ENCODE data around the gene EIF4EBP2.

The EIF4EBP2 gene

GRCh38 chr10:70367195-70367796 lies 36.6 kb upstream of the EIF4EBP2 start:
- Histone ChIP-seq H3K36me3 (ENCODE audit: control insufficient read depth, insufficient read depth, low read length) (no peaks in the 10 kb centered on the region), H3K4me3 (ENCODE audit: low read depth, low read length) (no peak overlapping the region), H3K4me1 (ENCODE audit: control insufficient read depth, insufficient read depth, low read length) (peaks cover 11% of the 10 kb centered on the region), H3K27me3 (ENCODE audit: control insufficient read depth, insufficient read depth, low read length) (no peaks in the 10 kb centered on the region), H3K9me3 (ENCODE audit: control insufficient read depth, insufficient read depth, low read length) (no peaks in the 10 kb centered on the region), H3K9ac (ENCODE audit: low read depth, low read length) (no peak overlapping the region)

DNA sequence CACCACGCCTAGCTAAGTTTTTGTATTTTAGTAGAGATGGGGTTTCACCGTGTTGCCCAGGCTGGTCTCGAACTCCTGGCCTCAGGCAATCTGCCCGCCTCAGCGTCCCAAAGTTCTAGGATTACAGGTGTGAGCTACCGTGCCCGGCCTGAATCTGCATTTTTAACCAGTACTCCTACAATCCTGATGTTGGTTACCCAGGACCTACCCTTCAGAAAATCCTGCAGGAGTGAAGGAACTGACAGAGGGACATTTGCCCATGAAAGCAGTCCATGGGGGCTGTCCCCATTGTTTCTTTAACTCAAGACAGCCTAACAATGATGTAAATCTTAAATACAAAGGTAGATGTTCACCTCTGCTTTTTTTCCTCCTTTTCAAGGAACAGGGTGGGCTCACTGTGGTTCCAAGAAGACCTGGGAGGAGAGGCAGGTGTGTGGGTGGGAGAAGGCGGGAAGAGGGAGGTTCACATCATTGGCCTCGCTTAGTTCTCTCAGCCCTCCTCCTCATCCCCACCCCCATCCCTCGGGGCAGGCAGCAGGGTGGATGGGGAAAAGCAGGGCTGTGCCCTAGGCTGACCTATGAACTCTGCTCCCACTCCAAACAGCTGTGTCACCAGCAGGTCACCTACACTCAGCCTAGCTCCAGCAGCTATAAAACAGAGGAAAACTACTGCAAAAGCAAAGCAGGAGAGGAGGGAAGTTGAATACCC lies 35.0 kb upstream of the EIF4EBP2 start:
- H3K4me3 ChIP-seq (ENCODE audit: low read depth, low read length) = no peak overlapping the region
- peaks cover 11% of the 10 kb centered on the region for H3K4me1 ChIP-seq (ENCODE audit: control insufficient read depth, insufficient read depth, low read length)
- H3K27me3 ChIP-seq (ENCODE audit: control insufficient read depth, insufficient read depth, low read length) = no peaks in the 10 kb centered on the region
- peaks cover 3% of the 10 kb centered on the region for H3K36me3 ChIP-seq (ENCODE audit: control insufficient read depth, insufficient read depth, low read length)
- H3K9ac ChIP-seq (ENCODE audit: low read depth, low read length) = no peak overlapping the region
- H3K9me3 ChIP-seq (ENCODE audit: control insufficient read depth, insufficient read depth, low read length) = no peaks in the 10 kb centered on the region

DNA sequence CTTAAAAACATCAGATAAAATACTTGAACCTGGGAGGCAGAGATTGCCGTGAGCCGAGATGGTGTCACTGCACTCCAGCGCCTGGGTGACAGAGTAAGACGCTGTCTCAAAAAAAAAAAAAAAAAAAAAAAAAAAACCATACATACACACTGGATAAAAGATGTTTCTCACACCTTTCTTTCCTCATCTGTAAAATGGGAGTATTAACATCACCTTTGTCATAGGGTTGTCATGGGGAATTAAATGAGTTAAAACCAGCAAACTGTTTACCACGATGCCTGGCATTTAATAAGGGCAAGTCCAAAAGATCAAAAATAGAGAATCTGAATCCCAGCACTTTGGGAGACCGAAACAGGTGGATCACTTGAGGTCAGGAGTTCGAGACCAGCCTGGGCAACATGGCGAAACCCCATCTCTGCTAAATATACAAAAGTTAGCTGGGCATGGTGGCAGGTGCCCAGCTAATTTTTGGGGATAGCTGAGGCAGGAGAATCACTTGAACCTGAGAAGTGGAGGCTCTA lies 34.4 kb upstream of the EIF4EBP2 start:
- Histone ChIP-seq H3K4me1 (ENCODE audit: control insufficient read depth, insufficient read depth, low read length) (peaks cover 8% of the 10 kb centered on the region), H3K9ac (ENCODE audit: low read depth, low read length) (no peak overlapping the region), H3K4me3 (ENCODE audit: low read depth, low read length) (no peak overlapping the region), H3K36me3 (ENCODE audit: control insufficient read depth, insufficient read depth, low read length) (peaks cover 3% of the 10 kb centered on the region), H3K27me3 (ENCODE audit: control insufficient read depth, insufficient read depth, low read length) (no peaks in the 10 kb centered on the region), H3K9me3 (ENCODE audit: control insufficient read depth, insufficient read depth, low read length) (no peaks in the 10 kb centered on the region)

DNA sequence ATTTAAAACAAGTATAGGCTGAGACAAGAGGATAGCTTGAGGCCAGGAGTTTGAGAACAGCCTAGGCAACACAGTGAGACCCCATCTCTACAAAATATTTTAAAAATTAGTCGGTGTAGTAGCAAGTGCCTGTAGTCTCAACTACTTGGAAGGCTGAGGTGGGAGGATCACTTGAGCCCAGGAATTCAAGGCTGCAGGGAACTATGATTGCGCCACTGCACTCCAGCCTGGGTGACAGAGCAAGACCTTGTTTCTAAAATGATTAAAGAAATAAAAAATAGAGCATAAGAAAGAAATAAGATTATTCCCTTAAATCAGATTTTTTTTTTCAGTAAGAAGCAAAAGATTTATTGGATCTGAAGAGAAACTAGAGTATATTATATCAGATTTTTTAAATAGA lies 33.2 kb upstream of the EIF4EBP2 start:
- Histone ChIP-seq H3K27me3 (ENCODE audit: control insufficient read depth, insufficient read depth, low read length) (no peaks in the 10 kb centered on the region), H3K9me3 (ENCODE audit: control insufficient read depth, insufficient read depth, low read length) (no peaks in the 10 kb centered on the region), H3K4me3 (ENCODE audit: low read depth, low read length) (no peak overlapping the region), H3K9ac (ENCODE audit: low read depth, low read length) (no peak overlapping the region), H3K36me3 (ENCODE audit: control insufficient read depth, insufficient read depth, low read length) (peaks cover 3% of the 10 kb centered on the region), H3K4me1 (ENCODE audit: control insufficient read depth, insufficient read depth, low read length) (peaks cover 8% of the 10 kb centered on the region)

DNA sequence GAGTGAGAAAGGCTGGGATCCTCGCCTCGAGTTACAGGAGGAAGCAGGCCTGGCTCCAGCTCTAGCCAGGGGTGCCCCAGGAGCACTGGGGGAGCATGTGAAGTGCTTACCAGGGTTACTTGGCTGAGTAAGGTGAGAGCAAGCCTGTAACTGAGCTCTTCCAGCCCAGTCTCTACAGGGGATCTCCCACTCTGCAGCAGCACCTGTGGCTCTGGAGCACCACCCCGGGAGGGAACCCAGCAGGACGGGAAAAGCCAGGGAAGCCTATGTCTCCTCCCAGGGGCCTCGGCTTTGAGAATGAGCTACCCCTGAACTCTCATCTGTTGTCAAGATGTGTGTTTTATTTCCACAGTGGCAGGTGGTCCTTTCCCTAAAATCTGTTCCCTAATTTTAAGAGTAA lies 32.1 kb upstream of the EIF4EBP2 start:
- H3K9ac ChIP-seq (ENCODE audit: low read depth, low read length) = no peak overlapping the region
- peaks cover 8% of the 10 kb centered on the region for H3K36me3 ChIP-seq (ENCODE audit: control insufficient read depth, insufficient read depth, low read length)
- no peaks in the 10 kb centered on the region for H3K27me3 ChIP-seq (ENCODE audit: control insufficient read depth, insufficient read depth, low read length)
- H3K4me3 ChIP-seq (ENCODE audit: low read depth, low read length) = no peak overlapping the region
- peaks cover 8% of the 10 kb centered on the region for H3K4me1 ChIP-seq (ENCODE audit: control insufficient read depth, insufficient read depth, low read length)
- H3K9me3 ChIP-seq (ENCODE audit: control insufficient read depth, insufficient read depth, low read length) = no peaks in the 10 kb centered on the region

GRCh38 chr10:70374775-70375614 lies 28.9 kb upstream of the EIF4EBP2 start:
- peaks cover under 1% of the 10 kb centered on the region for H3K27me3 ChIP-seq (ENCODE audit: control insufficient read depth, insufficient read depth, low read length)
- peaks cover 2% of the 10 kb centered on the region for H3K4me1 ChIP-seq (ENCODE audit: control insufficient read depth, insufficient read depth, low read length)
- H3K4me3 ChIP-seq (ENCODE audit: low read depth, low read length) = no peak overlapping the region
- no peak overlapping the region for H3K9ac ChIP-seq (ENCODE audit: low read depth, low read length)
- peaks cover 8% of the 10 kb centered on the region for H3K36me3 ChIP-seq (ENCODE audit: control insufficient read depth, insufficient read depth, low read length)
- H3K9me3 ChIP-seq (ENCODE audit: control insufficient read depth, insufficient read depth, low read length) = no peaks in the 10 kb centered on the region

DNA sequence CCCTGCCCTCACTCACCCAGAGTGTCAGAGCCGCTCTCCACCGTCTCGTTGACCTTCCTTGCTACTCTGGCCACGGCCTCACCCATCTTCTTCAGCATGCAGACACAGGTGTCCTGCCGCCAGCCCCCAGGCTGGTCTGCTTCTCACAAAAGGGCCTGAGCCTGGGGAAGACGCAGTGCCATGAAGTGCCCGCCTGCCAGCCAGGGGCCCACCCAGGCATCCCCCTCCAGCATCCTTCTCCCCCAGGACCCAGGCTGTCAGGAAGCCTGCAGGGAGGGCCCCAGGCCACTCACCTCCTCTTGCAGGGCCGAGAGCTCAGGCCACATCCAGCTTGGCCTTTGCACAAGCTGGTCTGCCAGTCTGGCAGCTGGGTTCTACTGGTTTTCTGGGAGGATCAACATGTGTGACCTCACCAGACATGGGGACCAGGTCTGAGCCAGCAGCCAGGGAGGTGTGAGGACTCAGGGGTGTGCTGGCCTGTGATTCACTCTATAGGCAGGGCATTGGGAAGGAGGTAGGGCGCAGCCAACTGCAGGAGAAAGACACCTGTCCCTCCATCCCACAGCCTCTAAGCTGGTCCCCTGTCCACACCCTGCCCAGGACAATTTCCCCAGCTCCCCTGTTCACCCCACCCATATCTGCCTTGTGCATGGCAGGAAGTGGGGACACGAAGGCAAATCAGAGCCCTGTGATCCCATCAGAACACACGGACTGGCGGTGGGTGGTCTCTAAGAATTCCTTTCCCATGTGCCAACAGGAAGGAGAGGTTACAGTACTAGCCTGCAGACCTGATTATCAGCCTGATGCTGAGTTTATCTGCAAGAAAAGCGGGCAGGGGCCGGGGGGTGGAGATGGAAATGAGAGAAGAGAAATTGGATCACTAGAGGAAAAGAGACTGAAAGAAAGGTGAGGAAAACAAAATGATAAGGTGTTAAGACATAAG lies 27.2 kb upstream of the EIF4EBP2 start:
- peaks cover 18% of the 10 kb centered on the region for H3K27me3 ChIP-seq (ENCODE audit: control insufficient read depth, insufficient read depth, low read length)
- no peak overlapping the region for H3K9ac ChIP-seq (ENCODE audit: low read depth, low read length)
- no peak overlapping the region for H3K4me3 ChIP-seq (ENCODE audit: low read depth, low read length)
- no peaks in the 10 kb centered on the region for H3K9me3 ChIP-seq (ENCODE audit: control insufficient read depth, insufficient read depth, low read length)
- peaks cover 8% of the 10 kb centered on the region for H3K36me3 ChIP-seq (ENCODE audit: control insufficient read depth, insufficient read depth, low read length)
- peaks cover 5% of the 10 kb centered on the region for H3K4me1 ChIP-seq (ENCODE audit: control insufficient read depth, insufficient read depth, low read length)

- H3K4me3 ChIP-seq (ENCODE audit: low read depth, low read length) = no peak overlapping the region
- H3K36me3 ChIP-seq (ENCODE audit: control insufficient read depth, insufficient read depth, low read length) = peaks cover 8% of the 10 kb centered on the region
- peaks cover 5% of the 10 kb centered on the region for H3K4me1 ChIP-seq (ENCODE audit: control insufficient read depth, insufficient read depth, low read length)
- H3K9me3 ChIP-seq (ENCODE audit: control insufficient read depth, insufficient read depth, low read length) = no peaks in the 10 kb centered on the region
- peaks cover 18% of the 10 kb centered on the region for H3K27me3 ChIP-seq (ENCODE audit: control insufficient read depth, insufficient read depth, low read length)
- no peak overlapping the region for H3K9ac ChIP-seq (ENCODE audit: low read depth, low read length)
Measured at GRCh38 chr10:70378122-70378521, 25.8 kb upstream of the EIF4EBP2 start.

GRCh38 chr10:70379581-70380176 lies 24.3 kb upstream of the EIF4EBP2 start:
- Histone ChIP-seq H3K4me1 (ENCODE audit: control insufficient read depth, insufficient read depth, low read length) (peaks cover 5% of the 10 kb centered on the region), H3K27me3 (ENCODE audit: control insufficient read depth, insufficient read depth, low read length) (peaks cover 18% of the 10 kb centered on the region), H3K9ac (ENCODE audit: low read depth, low read length) (no peak overlapping the region), H3K36me3 (ENCODE audit: control insufficient read depth, insufficient read depth, low read length) (peaks cover 4% of the 10 kb centered on the region), H3K9me3 (ENCODE audit: control insufficient read depth, insufficient read depth, low read length) (no peaks in the 10 kb centered on the region), H3K4me3 (ENCODE audit: low read depth, low read length) (no peak overlapping the region)

DNA sequence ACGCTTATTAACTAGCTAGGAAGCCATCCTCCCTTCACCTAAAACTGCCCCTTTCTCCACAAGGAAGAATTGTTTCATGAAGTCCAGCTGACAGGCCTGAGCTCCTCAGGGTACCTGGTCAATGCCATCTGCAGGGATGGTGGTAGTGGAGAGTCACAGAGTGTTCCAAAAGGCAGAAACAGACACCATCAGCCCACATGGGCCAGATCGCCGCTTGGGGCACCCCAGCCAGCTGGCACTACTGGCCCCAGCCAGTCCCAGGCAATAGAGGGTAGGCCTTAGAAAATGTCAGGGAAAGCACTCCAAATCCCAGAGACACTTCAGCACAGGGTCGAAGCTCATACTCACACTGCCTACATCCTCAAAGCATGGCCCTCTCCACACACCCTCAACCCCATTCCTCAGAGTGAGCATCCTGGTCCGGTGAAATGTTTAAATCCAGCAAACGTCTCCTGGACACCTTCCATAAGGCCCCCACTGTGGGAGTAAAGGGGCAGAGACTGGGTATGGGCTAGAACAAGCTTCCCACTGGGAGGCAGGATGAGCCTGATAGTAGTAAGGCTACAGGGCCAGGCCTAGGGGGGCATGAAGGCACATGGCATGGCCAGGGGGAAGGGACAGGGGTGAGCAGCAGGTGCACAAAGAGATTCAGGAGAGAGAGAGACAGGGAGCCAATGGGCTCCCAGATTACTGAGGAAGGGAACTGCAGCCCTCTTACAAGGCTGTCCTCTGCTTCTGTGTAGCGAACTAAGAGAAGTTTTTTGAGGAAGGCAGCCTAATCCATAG lies 23.4 kb upstream of the EIF4EBP2 start:
- peak overlapping the region; percentile 88 for H3K4me3 ChIP-seq (ENCODE audit: low read depth, low read length)
- peaks cover 4% of the 10 kb centered on the region for H3K36me3 ChIP-seq (ENCODE audit: control insufficient read depth, insufficient read depth, low read length)
- peaks cover 5% of the 10 kb centered on the region for H3K4me1 ChIP-seq (ENCODE audit: control insufficient read depth, insufficient read depth, low read length)
- no peaks in the 10 kb centered on the region for H3K9me3 ChIP-seq (ENCODE audit: control insufficient read depth, insufficient read depth, low read length)
- peaks cover 18% of the 10 kb centered on the region for H3K27me3 ChIP-seq (ENCODE audit: control insufficient read depth, insufficient read depth, low read length)
- H3K9ac ChIP-seq (ENCODE audit: low read depth, low read length) = no peak overlapping the region

Data from iPS-15b (cell line).